Ovary (tissue), 3 donors: ENCODE data around the gene COL23A1.

ENCODE experiments used
- CTCF ChIP-seq, 3 donors: fragments of 450-650 bp in 2 of 3; fragments of 200-600 bp in 1 of 3; IDR thresholded peaks; one replicate each; pipeline versions ENCODE4 v1.5.1 to v1.8.0; 2016 to 2022; ENCODE audit warnings: antibody characterized with exemption in 3 of 3, mild to moderate bottlenecking in 1 of 3
- POLR2A ChIP-seq: fragments of 450-650 bp; IDR thresholded peaks from one replicate; pipeline ENCODE4 v1.6.1; 2017; ENCODE audit warnings: antibody characterized with exemption, mild to moderate bottlenecking, moderate library complexity
- donor health status: DM: no; HTN: no; CAD: no.

- TF ChIP-seq CTCF (IDR thresholded peaks at IDR 0.05) (no peak), POLR2A (no peak)
Measured at GRCh38 chr5:178460174-178460573, 130.0 kb downstream of the COL23A1 start.
